HCT116 (cell line): ENCODE data around the gene RNF212B. TPM values are rescaled to one million over a fixed set of nuclear protein-coding genes. Genes with fewer than 3 reads are reported as not detected.
"Not testable (repeated sequence)": the region's sequence is repeated elsewhere in the genome, so short reads cannot be mapped to it uniquely, and the experiment has no call there.

Experiments
- ATAC-seq: fragments of 200-7000 bp; cut with Tn5 transposase; 2 replicates; pipeline ENCODE4 v1.9.1; 2020; ENCODE audit warnings: mild to moderate bottlenecking, moderate library complexity
- BruUV-seq: library from RNA; stranded (reverse); fragments of 400-500 nt; replicated peaks from 2 replicates; lab custom pipeline; 2021; lab: Mats Ljungman, UMichigan
- CTCF ChIA-PET: fragments of 300-600 bp; sonication (Branson Sonifier 250); formaldehyde crosslinking; loops from one replicate; lab custom pipeline; 2021; ENCODE audit warnings: antibody characterized with exemption; lab: Charles Lee
- POLR2A ChIA-PET: fragments of 300-600, 350-600 bp; sonication (Branson Sonifier 250); formaldehyde crosslinking; loops from one replicate; lab custom pipeline; 2021; ENCODE audit warnings: antibody characterized with exemption; lab: Charles Lee
- RAD21 ChIA-PET, 2 experiments: fragments of 300-600 bp; sonication (Branson Sonifier 250); formaldehyde crosslinking; loops; one replicate each; lab custom pipeline; 2023; ENCODE audit warnings: low total read pairs in 2 of 2; ENCODE audit not compliant: uncharacterized antibody in 2 of 2, unreplicated experiment in 2 of 2, low non-redundant PET in 1 of 2; lab: Charles Lee
- DNase-seq: peaks from one replicate; pipeline ENCODE4 v3.0.0-alpha.2; 2010; ENCODE audit warnings: low read depth, low spot score
- H2AFZ ChIP-seq: fragments of 200-600 bp; shearing (Covaris generic), sonication (generic); 2 replicates; pipeline ENCODE4 v1.6.1; 2017; ENCODE audit warnings: low read depth, mixed run types, mixed read lengths, antibody characterized with exemption, low read length; ENCODE audit not compliant: poor library complexity, severe bottlenecking
- H3K27ac ChIP-seq: 2 replicates; pipeline ENCODE4 v1.5.1; 2012; ENCODE audit warnings: low read depth, low read length
- H3K27me3 ChIP-seq: fragments of 200-600 bp; sonication (generic); 2 replicates; pipeline ENCODE4 v1.6.1; 2016; ENCODE audit warnings: mixed run types, low read length, mixed read lengths; ENCODE audit not compliant: insufficient read depth
- H3K36me3 ChIP-seq, 2 experiments: fragments of 200-500 bp in 1 of 2; fragments of 200-600 bp in 1 of 2; sonication (Bioruptor generic) in 1 of 2; sonication (generic) in 1 of 2; 2 replicates each; pipeline versions ENCODE4 v1.5.1 to v1.6.1; 2014 to 2016; ENCODE audit warnings: low read length in 2 of 2, inconsistent platforms in 1 of 2, mixed read lengths in 1 of 2, mixed run types in 1 of 2; ENCODE audit not compliant: insufficient read depth in 2 of 2, control insufficient read depth in 1 of 2
- H3K4me1 ChIP-seq, 2 experiments: fragments of 200-600 bp in 1 of 2; sonication (generic) in 1 of 2; 2 replicates each; pipeline versions ENCODE4 v1.5.1 to v1.6.1; 2012 to 2017; ENCODE audit warnings: low read length in 2 of 2, inconsistent platforms in 1 of 2, mild to moderate bottlenecking in 1 of 2, mixed read lengths in 1 of 2, mixed run types in 1 of 2, moderate library complexity in 1 of 2; ENCODE audit not compliant: insufficient read depth in 2 of 2, control insufficient read depth in 1 of 2
- H3K4me2 ChIP-seq: fragments of 200-600 bp; sonication (generic); 2 replicates; pipeline ENCODE4 v1.6.1; 2017; ENCODE audit warnings: mixed run types, low read length, mixed read lengths
- H3K4me3 ChIP-seq, 2 experiments: fragments of 200-600 bp in 1 of 2; sonication (generic) in 1 of 2; replicated peaks in 1 of 2; 2 replicates each; pipeline ENCODE4 v1.5.1; 2011 to 2016; ENCODE audit warnings: low read length in 2 of 2, control low read depth in 1 of 2, low read depth in 1 of 2, mild to moderate bottlenecking in 1 of 2, mixed read lengths in 1 of 2, mixed run types in 1 of 2
- H3K79me2 ChIP-seq: fragments of 200-600 bp; sonication (generic); 2 replicates; pipeline ENCODE4 v1.6.1; 2017; ENCODE audit warnings: mild to moderate bottlenecking, mixed run types, low read length, moderate library complexity, mixed read lengths; ENCODE audit not compliant: insufficient read depth
- H3K9ac ChIP-seq: fragments of 200-600 bp; sonication (generic); 2 replicates; pipeline ENCODE4 v1.6.1; 2016; ENCODE audit warnings: low read length, mixed read lengths
- H3K9me2 ChIP-seq: fragments of 200-600 bp; sonication (generic), shearing (Covaris generic); 2 replicates; pipeline ENCODE4 v1.6.1; 2017; ENCODE audit warnings: mixed run types, mild to moderate bottlenecking, moderate library complexity; ENCODE audit not compliant: insufficient read depth
- H3K9me3 ChIP-seq, 2 experiments: fragments of 200-500 bp in 1 of 2; fragments of 200-600 bp in 1 of 2; sonication (Bioruptor generic) in 1 of 2; sonication (generic) in 1 of 2; 2 replicates each; pipeline ENCODE4 v1.6.1; 2014 to 2017; ENCODE audit warnings: low read length in 2 of 2, mixed read lengths in 2 of 2, inconsistent platforms in 1 of 2, low read depth in 1 of 2, mild to moderate bottlenecking in 1 of 2, mixed run types in 1 of 2, moderate library complexity in 1 of 2; ENCODE audit not compliant: control insufficient read depth in 1 of 2, insufficient read depth in 1 of 2
- H4K20me1 ChIP-seq: fragments of 200-600 bp; sonication (generic), shearing (Covaris generic); 2 replicates; pipeline ENCODE4 v1.6.1; 2017; ENCODE audit warnings: mixed run types, mild to moderate bottlenecking, moderate library complexity; ENCODE audit not compliant: insufficient read depth
- ELF1 ChIP-seq: IDR thresholded peaks from 2 replicates; pipeline ENCODE4 v1.6.1; 2012; ENCODE audit warnings: low read depth, borderline replicate concordance
- JUND ChIP-seq: IDR thresholded peaks from 2 replicates; pipeline ENCODE4 v1.6.1; 2012
- POLR2A ChIP-seq: IDR thresholded peaks from 2 replicates; pipeline ENCODE4 v1.7.0; 2011; ENCODE audit warnings: borderline replicate concordance; ENCODE audit not compliant: insufficient read depth, insufficient read length; ENCODE audit errors: extremely low read depth
- RAD21 ChIP-seq: IDR thresholded peaks from 2 replicates; pipeline ENCODE4 v1.6.1; 2012; ENCODE audit warnings: low read depth, mild to moderate bottlenecking
- REST ChIP-seq: IDR thresholded peaks from 2 replicates; pipeline ENCODE4 v1.6.1; 2012; ENCODE audit warnings: low read depth
- SIN3A ChIP-seq: IDR thresholded peaks from 2 replicates; pipeline ENCODE4 v1.6.1; 2012; ENCODE audit warnings: low read depth
- SP1 ChIP-seq: IDR thresholded peaks from 2 replicates; pipeline ENCODE4 v1.6.1; 2012; ENCODE audit warnings: low read depth
- SRF ChIP-seq: IDR thresholded peaks from 2 replicates; pipeline ENCODE4 v1.6.1; 2012; ENCODE audit warnings: low read depth
- TCF7L2 ChIP-seq: IDR thresholded peaks from 2 replicates; pipeline ENCODE4 v1.7.0; 2011; ENCODE audit warnings: borderline replicate concordance, inconsistent platforms; ENCODE audit not compliant: insufficient read depth, insufficient read length; ENCODE audit errors: extremely low read depth
- ZNF274 ChIP-seq: fragments of 200-500 bp; sonication (Bioruptor generic); IDR thresholded peaks from 2 replicates; pipeline ENCODE4 v1.6.1; 2014; ENCODE audit warnings: mild to moderate bottlenecking, low read depth, low read length, inconsistent platforms
- intact Hi-C: fragments of 100-400 bp; cut with micrococcal nuclease; formaldehyde crosslinking; loops from 2 replicates; pipeline ENCODE4 v1.10.0; 2022
- total RNA-seq: library from RNA; stranded (reverse); gene quantifications from one replicate; pipeline ENCODE4 v1.2.1, GENCODE V29; 2021; ENCODE audit not compliant: unreplicated experiment
- TF ChIP-seq, protein P1 (sequence below): IDR thresholded peaks from 2 replicates; pipeline ENCODE4 v1.6.1; 2012

The RNF212B gene
- total RNA-seq, 1 experiment from 2014 or later = not detected

DNA sequence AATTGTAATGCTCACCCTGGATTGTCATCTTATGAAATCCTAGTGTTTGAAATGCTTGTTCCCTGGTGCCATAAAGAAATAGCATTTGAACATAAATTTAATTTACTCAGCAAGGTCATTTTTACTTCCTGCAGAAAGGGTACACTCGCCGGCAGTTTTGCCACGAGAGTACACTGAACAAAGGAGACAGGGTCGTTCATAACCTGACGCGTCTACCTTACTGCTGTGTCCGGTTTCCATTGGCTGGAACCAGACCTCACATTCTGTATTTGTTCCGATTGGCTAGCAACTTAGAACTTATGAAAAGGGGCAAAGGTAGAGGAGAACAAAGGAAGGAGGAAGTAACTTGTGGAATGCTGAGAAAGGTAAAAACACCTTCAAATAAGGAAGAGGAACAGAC, 23.1 kb downstream of the RNF212B start:
- H3K4me1 ChIP-seq, H3K36me3 ChIP-seq, H3K27me3 ChIP-seq, ATAC-seq, H3K79me2 ChIP-seq, H3K9me3 ChIP-seq, CTCF ChIA-PET, H2AFZ ChIP-seq, BruUV-seq, H3K9ac ChIP-seq, DNase-seq, intact Hi-C loops, H3K4me2 ChIP-seq, H4K20me1 ChIP-seq, H3K4me3 ChIP-seq, H3K27ac ChIP-seq, POLR2A ChIA-PET, H3K9me2 ChIP-seq, RAD21 ChIA-PET: not testable (repeated sequence)

DNA sequence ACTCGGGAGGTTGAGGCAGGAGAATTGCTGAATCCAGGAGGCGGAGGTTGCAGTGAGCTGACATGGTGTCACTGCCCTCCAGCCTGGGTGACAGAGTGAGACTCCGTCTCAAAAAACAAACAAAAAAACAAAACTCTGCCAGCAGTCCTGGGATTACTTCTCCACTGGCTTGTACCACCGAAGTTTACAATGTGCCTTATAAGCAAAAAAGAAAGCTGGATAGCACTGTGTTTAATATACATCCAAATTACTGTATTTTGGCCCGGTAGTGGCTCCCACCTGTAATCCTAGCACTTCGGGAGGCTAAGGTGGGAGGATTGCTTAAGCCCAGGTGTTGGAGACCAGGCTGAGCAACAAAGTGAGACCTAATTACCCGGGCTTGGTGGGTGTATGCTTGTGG, 31.5 kb downstream of the RNF212B start:
- no peak for DNase-seq
- ChIA-PET RAD21 (no interaction called here), CTCF (no interaction called here), POLR2A (no interaction called here)
- no peaks in the 10 kb centered on the region for H3K79me2 ChIP-seq
- no peaks in the 10 kb centered on the region for H3K4me1 ChIP-seq
- H3K4me2 ChIP-seq = no peak overlapping the region
- H3K36me3 ChIP-seq = no peaks in the 10 kb centered on the region
- no peak overlapping the region for H3K9ac ChIP-seq
- no peaks in the 10 kb centered on the region; the same call in 1 of the 2 replicates for H3K27me3 ChIP-seq
- H3K4me3 ChIP-seq = no peak overlapping the region
- TF ChIP-seq POLR2A = no peak
- no peak for TF ChIP-seq SIN3A
- TF ChIP-seq JUND = no peak
- TF ChIP-seq, all 23 proteins: peak for 0
- Histone ChIP-seq H3K9me3 (no peaks in the 10 kb centered on the region), H4K20me1 (no peaks in the 10 kb centered on the region), H3K9me2 (no peaks in the 10 kb centered on the region), H3K27ac (no peak overlapping the region), H2AFZ (no peak overlapping the region)
- intact Hi-C loops = loop anchor here (5.0 kb wide), 1 partner anchor 288 kb away; the partner anchor contains the start of gene THTPA
- BruUV-seq = no TSS peak
- no peak for ATAC-seq

GRCh38 chr14:23275412-23275811, 37.7 kb downstream of the RNF212B start:
- Histone ChIP-seq H3K36me3 (no peaks in the 10 kb centered on the region; a peak in 1 of 4 replicates), H3K4me3 (no peak overlapping the region), H3K9me3 (no peaks in the 10 kb centered on the region), H3K27me3 (no peaks in the 10 kb centered on the region), H3K79me2 (no peaks in the 10 kb centered on the region), H3K4me1 (peaks cover 3 to 23% of the 10 kb centered on the region in 2 experiments; a peak in 2 of 4 replicates), H3K9ac (no peak overlapping the region), H2AFZ (no peak overlapping the region), H3K27ac (no peak overlapping the region), H3K9me2 (no peaks in the 10 kb centered on the region), H4K20me1 (no peaks in the 10 kb centered on the region), H3K4me2 (no peak overlapping the region)
- DNase-seq (no peak), ATAC-seq (no peak)
- no TSS peak for BruUV-seq
- intact Hi-C loops = no loop called here
- ChIA-PET RAD21 (no interaction called here), POLR2A (no interaction called here), CTCF (no interaction called here)
- no peak for TF ChIP-seq ZNF274
- no peak for TF ChIP-seq SRF
- no peak for TF ChIP-seq TCF7L2
- no peak for TF ChIP-seq REST
- TF ChIP-seq ELF1 = no peak
- TF ChIP-seq, protein P1, sequence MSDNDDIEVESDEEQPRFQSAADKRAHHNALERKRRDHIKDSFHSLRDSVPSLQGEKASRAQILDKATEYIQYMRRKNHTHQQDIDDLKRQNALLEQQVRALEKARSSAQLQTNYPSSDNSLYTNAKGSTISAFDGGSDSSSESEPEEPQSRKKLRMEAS = no peak
- TF ChIP-seq RAD21 = no peak
- no peak for TF ChIP-seq SP1
